ENCODE data around the gene CC2D2A. TPM values are rescaled to one million over a fixed set of nuclear protein-coding genes. Genes with fewer than 3 reads are reported as not detected.

CC2D2A gene
- total and polyA plus RNA-seq, 9 of the 15 experiments (the other 6 are each of a cell fraction or from before 2014, with no cell fraction given): 0.36 to 2.5 (median 1.6) TPM

GRCh38 chr4:15498356-15498755 is 28.7 kb downstream of the CC2D2A start:
- Histone ChIP-seq H3K79me2 (ENCODE audit: control insufficient read depth, insufficient read depth, low read length) (no peaks in the 10 kb centered on the region), H3K27ac (ENCODE audit: extremely low read depth, low read depth, low read length) (no peak overlapping the region), H4K20me1 (replicated peaks; ENCODE audit: control insufficient read depth, insufficient read depth, low read length) (no peaks in the 10 kb centered on the region), H3K4me2 (ENCODE audit: insufficient read depth, low read length) (no peak overlapping the region), H3K27me3 (ENCODE audit: control insufficient read depth in 2 of 2, insufficient read depth in 2 of 2, low read length in 2 of 2) (peaks cover 0 to 4% of the 10 kb centered on the region in 2 experiments; a peak in 3 of 5 replicates), H3K9me3 (replicated peaks; ENCODE audit: control insufficient read depth, insufficient read depth, low read depth, low read length) (no peaks in the 10 kb centered on the region), H3K4me1 (replicated peaks in 1 of 2; ENCODE audit: control insufficient read depth in 2 of 2, insufficient read depth in 2 of 2, low read length in 2 of 2) (no peaks in the 10 kb centered on the region), H3K4me3 (no peak overlapping the region), H3K9me1 (ENCODE audit: control insufficient read depth, insufficient read depth, low read length) (no peaks in the 10 kb centered on the region), H2AFZ (ENCODE audit: low read depth, low read length) (no peak overlapping the region), H3K36me3 (ENCODE audit: control insufficient read depth, insufficient read depth, low read length) (no peaks in the 10 kb centered on the region), H3K9ac (ENCODE audit: insufficient read depth in 1 of 2, low read depth in 2 of 2, low read length in 2 of 2) (no peak overlapping the region)
- in situ Hi-C loops (cut with MboI): loop anchor here (25.0 kb wide), 1 partner anchor 739 kb away; the partner anchor contains the start of gene TAPT1
- FAIRE-seq: no peak
- no peak for ATAC-seq
- intact Hi-C loops (cut with micrococcal nuclease): no loop called here
- ChIA-PET POLR2A (interaction anchor here (1.2 kb wide), 1 partner anchor 17 kb away, joined by 3 read pairs; no protein-coding TSS in a partner anchor), CTCF (ENCODE audit: low intra/inter-chr PET ratio) (no interaction called here)
- WGBS (ENCODE audit: insufficient coverage, low coverage, missing lambda C conversion rate): 11% methylated on average over 3 of the region's 3 CpGs
- no TSS peak for BruUV-seq (replicated peaks)
- TF ChIP-seq ZNF699 (CRISPR knock-in tag; IDR thresholded peaks at IDR 0.05; ENCODE audit: insufficient replicate concordance) (no peak), CAMTA2 (CRISPR knock-in tag; conservative IDR thresholded peaks at IDR 0.05) (no peak), POLR2AphosphoS2 (IDR thresholded peaks at IDR 0.05; ENCODE audit: low read length) (no peak)
- no peak for DNase-seq (ENCODE audit: extremely low read depth in 1 of 4, low spot score in 3 of 4)

GRCh38 chr4:15500701-15501100 is 31.0 kb downstream of the CC2D2A start:
- Histone ChIP-seq H3K4me2 (ENCODE audit: insufficient read depth, low read length) (no peak overlapping the region), H2AFZ (ENCODE audit: low read depth, low read length) (no peak overlapping the region), H3K9me1 (ENCODE audit: control insufficient read depth, insufficient read depth, low read length) (no peaks in the 10 kb centered on the region), H3K9me3 (replicated peaks; ENCODE audit: control insufficient read depth, insufficient read depth, low read depth, low read length) (no peaks in the 10 kb centered on the region), H3K27ac (ENCODE audit: extremely low read depth, low read depth, low read length) (no peak overlapping the region), H3K9ac (ENCODE audit: insufficient read depth in 1 of 2, low read depth in 2 of 2, low read length in 2 of 2) (no peak overlapping the region), H3K27me3 (ENCODE audit: control insufficient read depth in 2 of 2, insufficient read depth in 2 of 2, low read length in 2 of 2) (peaks cover 0 to 4% of the 10 kb centered on the region in 2 experiments; a peak in 3 of 5 replicates), H3K36me3 (ENCODE audit: control insufficient read depth, insufficient read depth, low read length) (no peaks in the 10 kb centered on the region), H3K4me3 (no peak overlapping the region), H3K4me1 (replicated peaks in 1 of 2; ENCODE audit: control insufficient read depth in 2 of 2, insufficient read depth in 2 of 2, low read length in 2 of 2) (no peaks in the 10 kb centered on the region), H4K20me1 (replicated peaks; ENCODE audit: control insufficient read depth, insufficient read depth, low read length) (no peaks in the 10 kb centered on the region), H3K79me2 (ENCODE audit: control insufficient read depth, insufficient read depth, low read length) (no peaks in the 10 kb centered on the region)
- in situ Hi-C loops (cut with MboI): no loop called here
- ChIA-PET POLR2A (interaction anchor here (0.6 kb wide), 1 partner anchor 180 kb away, joined by 3 read pairs; no protein-coding TSS in a partner anchor), CTCF (ENCODE audit: low intra/inter-chr PET ratio) (no interaction called here)
- TF ChIP-seq HDAC6 (IDR thresholded peaks at IDR 0.05; ENCODE audit: low read depth, low read length) (no peak), TGIF2 (CRISPR knock-in tag; IDR thresholded peaks at IDR 0.05) (no peak), ATF6 (CRISPR knock-in tag; IDR thresholded peaks at IDR 0.05) (no peak), ZBTB34 (CRISPR knock-in tag; IDR thresholded peaks at IDR 0.05) (no peak), TEAD4 (IDR thresholded peaks at IDR 0.05; ENCODE audit: low read length) (no peak), TEAD4 (CRISPR knock-in tag; IDR thresholded peaks at IDR 0.05; ENCODE audit: borderline replicate concordance) (no peak), SMC3 (conservative IDR thresholded peaks at IDR 0.05; ENCODE audit: insufficient read depth, low read depth, low read length) (no peak), TCF7L2 (IDR thresholded peaks at IDR 0.05; ENCODE audit: low read depth, low read length) (no peak), RBM22 (IDR thresholded peaks at IDR 0.05; ENCODE audit: low read depth, low read length, poor library complexity, severe bottlenecking) (no peak)
- 9% methylated on average over 7 of the region's 7 CpGs for WGBS (ENCODE audit: insufficient coverage, low coverage, missing lambda C conversion rate)
- FAIRE-seq (no peak), DNase-seq (ENCODE audit: extremely low read depth in 1 of 4, low spot score in 3 of 4) (no peak), ATAC-seq (no peak)
- intact Hi-C loops (cut with micrococcal nuclease): no loop called here
- BruUV-seq (replicated peaks): no TSS peak

All from K562 (cell line).